ENCODE data around the gene TMEM51. TPM values are rescaled to one million over a fixed set of nuclear protein-coding genes. Genes with fewer than 3 reads are reported as not detected.

The TMEM51 gene
- total and polyA plus RNA-seq, 7 experiments from 2014 or later, result 0.16 to 0.79 (median 0.56) TPM; not detected in 3

DNA sequence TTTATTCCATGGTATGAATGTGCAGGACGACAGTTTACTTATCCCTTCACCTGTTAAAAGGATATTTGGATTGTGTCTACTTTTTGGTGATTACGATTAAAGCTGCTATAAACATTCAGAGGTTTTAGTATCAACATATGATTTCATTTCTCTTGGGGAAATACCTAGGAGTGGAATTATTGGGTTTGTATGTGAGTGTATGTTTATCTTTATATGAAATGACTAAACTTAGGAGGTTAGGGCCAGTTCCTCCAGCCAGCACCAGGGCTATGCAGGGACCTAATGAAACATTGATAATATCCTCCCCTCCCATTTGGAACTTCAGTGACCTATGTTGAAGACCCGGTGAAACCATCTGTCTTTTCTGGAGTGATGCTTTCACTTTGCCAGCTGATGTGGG is 13.8 kb downstream of the TMEM51 start:
- intact Hi-C loops (cut with micrococcal nuclease), result no loop called here
- Mint-ChIP-seq H3K27me3 (peaks cover 5 to 42% (median 12%) of the 10 kb centered on the region in 5 donors), H3K4me1 (peaks cover 0 to 7% (median 0%) of the 10 kb centered on the region in 7 donors), H3K9me3 (peaks cover 0 to 2% (median 0%) of the 10 kb centered on the region in 11 donors), H3K36me3 (no peaks in the 10 kb centered on the region), H3K27ac (no peak overlapping the region), H3K4me3 (no peak overlapping the region)
- H3K9me3 ChIP-seq (ENCODE audit: control insufficient read depth in 2 of 3, low read length in 3 of 3), result no peaks in the 10 kb centered on the region
- CTCF ChIA-PET, result no interaction called here
- no peaks in the 10 kb centered on the region for H3K27me3 ChIP-seq (ENCODE audit: control insufficient read depth in 2 of 2, insufficient read depth in 2 of 2, low read length in 2 of 2)
- H3K4me3 ChIP-seq (ENCODE audit: low read length), result no peak overlapping the region
- POLR2A ChIA-PET, result no interaction called here
- no peaks in the 10 kb centered on the region for H3K4me1 ChIP-seq (ENCODE audit: control insufficient read depth in 2 of 2, insufficient read depth in 2 of 2, low read length in 2 of 2)
- no peaks in the 10 kb centered on the region for H3K36me3 ChIP-seq (ENCODE audit: control insufficient read depth in 2 of 3, insufficient read depth in 3 of 3, low read length in 3 of 3)
- H3K27ac ChIP-seq (ENCODE audit: low read depth, low read length), result no peak overlapping the region
- ATAC-seq (no peak), DNase-seq (no peak)

DNA sequence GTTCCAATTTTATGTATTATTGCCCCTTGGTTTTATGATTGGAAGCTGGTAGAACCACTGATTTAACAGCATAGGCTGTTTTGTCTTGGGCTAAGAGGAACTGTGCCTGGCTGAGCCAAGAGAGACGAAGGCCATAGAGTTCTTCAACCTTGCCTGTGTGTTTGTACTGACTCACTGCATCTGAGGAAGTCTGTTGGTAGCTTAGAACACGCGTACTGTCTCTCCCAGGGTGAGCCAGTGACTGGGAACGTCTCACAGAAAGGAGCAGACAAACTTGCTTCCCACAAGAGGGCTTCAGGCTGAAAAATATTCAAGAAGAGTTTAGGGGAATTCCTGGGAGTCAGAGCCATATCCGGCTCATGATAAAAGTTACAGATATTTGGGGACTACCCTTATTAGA is 14.9 kb downstream of the TMEM51 start:
- Histone ChIP-seq H3K4me3 (ENCODE audit: low read length) (no peak overlapping the region), H3K4me1 (ENCODE audit: control insufficient read depth in 2 of 2, insufficient read depth in 2 of 2, low read length in 2 of 2) (no peaks in the 10 kb centered on the region), H3K27ac (ENCODE audit: low read depth, low read length) (no peak overlapping the region), H3K27me3 (ENCODE audit: control insufficient read depth in 2 of 2, insufficient read depth in 2 of 2, low read length in 2 of 2) (no peaks in the 10 kb centered on the region), H3K36me3 (ENCODE audit: control insufficient read depth in 2 of 3, insufficient read depth in 3 of 3, low read length in 3 of 3) (no peaks in the 10 kb centered on the region), H3K9me3 (ENCODE audit: control insufficient read depth in 2 of 3, low read length in 3 of 3) (no peaks in the 10 kb centered on the region)
- peaks cover 0 to 7% (median 1%) of the 10 kb centered on the region in 7 donors for H3K4me1 Mint-ChIP-seq
- intact Hi-C loops (cut with micrococcal nuclease), result no loop called here
- no peak overlapping the region for H3K27ac Mint-ChIP-seq
- DNase-seq (no peak), ATAC-seq (peak; percentile 68)
- no peak overlapping the region for H3K4me3 Mint-ChIP-seq
- peaks cover 6 to 35% (median 17%) of the 10 kb centered on the region in 5 donors for H3K27me3 Mint-ChIP-seq
- H3K36me3 Mint-ChIP-seq, result no peaks in the 10 kb centered on the region
- peaks cover 0 to 4% (median 0%) of the 10 kb centered on the region in 11 donors for H3K9me3 Mint-ChIP-seq
- POLR2A ChIA-PET, result no interaction called here
- CTCF ChIA-PET, result interaction anchor here (0.6 kb wide), 1 partner anchor 155 kb away, joined by 3 read pairs; no protein-coding TSS in a partner anchor

DNA sequence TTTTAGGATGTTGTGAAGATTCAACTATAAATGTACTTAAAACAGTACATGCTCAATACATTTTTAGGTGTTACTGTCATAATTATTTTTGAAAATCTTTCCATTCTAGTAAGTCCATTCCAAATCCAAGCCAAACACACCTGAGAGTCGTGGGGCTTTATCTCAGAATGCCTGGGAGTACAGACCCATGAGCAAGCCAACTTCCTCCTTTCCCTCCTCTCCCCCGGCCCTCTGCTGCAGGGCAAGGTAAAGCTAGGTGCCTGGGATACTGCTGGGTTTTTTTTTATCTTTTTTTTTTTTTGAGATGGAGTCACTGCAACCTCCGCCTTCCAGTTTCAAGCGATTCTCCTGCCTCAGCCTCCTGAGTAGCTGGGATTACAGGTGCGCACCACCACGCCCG is 16.5 kb downstream of the TMEM51 start:
- Histone ChIP-seq H3K9me3 (ENCODE audit: control insufficient read depth in 2 of 3, low read length in 3 of 3) (no peaks in the 10 kb centered on the region), H3K4me3 (ENCODE audit: low read length) (no peak overlapping the region), H3K27me3 (ENCODE audit: control insufficient read depth in 2 of 2, insufficient read depth in 2 of 2, low read length in 2 of 2) (no peaks in the 10 kb centered on the region), H3K4me1 (ENCODE audit: control insufficient read depth in 2 of 2, insufficient read depth in 2 of 2, low read length in 2 of 2) (no peaks in the 10 kb centered on the region), H3K27ac (ENCODE audit: low read depth, low read length) (no peak overlapping the region), H3K36me3 (ENCODE audit: control insufficient read depth in 2 of 3, insufficient read depth in 3 of 3, low read length in 3 of 3) (no peaks in the 10 kb centered on the region)
- Mint-ChIP-seq H3K4me3 (no peak overlapping the region), H3K27me3 (peaks cover 6 to 37% (median 17%) of the 10 kb centered on the region in 5 donors), H3K9me3 (peaks cover 0 to 4% (median 0%) of the 10 kb centered on the region in 11 donors), H3K27ac (no peak overlapping the region), H3K36me3 (no peaks in the 10 kb centered on the region), H3K4me1 (peaks cover 0 to 12% (median 5%) of the 10 kb centered on the region in 7 donors)
- DNase-seq, result no peak
- ChIA-PET CTCF (no interaction called here), POLR2A (no interaction called here)
- ATAC-seq, result no peak
- intact Hi-C loops (cut with micrococcal nuclease), result no loop called here

DNA sequence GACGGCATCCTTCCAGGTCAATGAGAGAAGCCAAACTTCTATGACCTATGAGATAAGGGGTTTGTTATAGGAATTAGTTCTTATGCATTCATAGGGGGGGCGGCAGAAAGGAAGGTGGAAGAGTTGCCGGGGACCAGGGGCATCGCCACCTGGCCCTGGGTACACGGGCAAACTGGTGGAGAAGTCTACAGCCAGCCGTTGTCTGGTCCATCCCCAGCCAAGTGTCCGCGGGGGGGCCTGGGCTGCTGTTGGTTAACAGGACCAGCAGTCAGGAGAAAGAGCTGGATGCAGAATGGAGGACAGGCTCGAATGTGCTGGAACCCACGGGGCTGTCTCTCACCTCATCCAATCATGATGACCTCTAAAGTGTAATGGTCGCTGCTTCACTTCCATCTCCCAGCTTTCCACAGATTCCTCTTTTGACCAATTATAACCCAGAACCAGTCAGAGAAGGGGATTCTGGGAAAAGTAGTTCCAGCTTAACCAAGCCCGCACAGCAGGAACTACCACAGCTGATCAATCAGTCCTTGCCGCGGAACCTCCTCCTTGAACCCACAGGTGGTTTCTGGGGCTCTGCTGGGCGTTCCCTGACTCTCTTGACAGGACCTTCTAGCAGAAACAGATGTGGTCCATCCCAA is 17.8 kb downstream of the TMEM51 start:
- H3K36me3 Mint-ChIP-seq, result no peaks in the 10 kb centered on the region
- DNase-seq, result no peak
- ChIA-PET CTCF (no interaction called here), POLR2A (no interaction called here)
- H3K4me1 ChIP-seq (ENCODE audit: control insufficient read depth in 2 of 2, insufficient read depth in 2 of 2, low read length in 2 of 2), result no peaks in the 10 kb centered on the region
- H3K4me3 Mint-ChIP-seq, result no peak overlapping the region
- H3K36me3 ChIP-seq (ENCODE audit: control insufficient read depth in 2 of 3, insufficient read depth in 3 of 3, low read length in 3 of 3), result no peaks in the 10 kb centered on the region
- peaks cover 0 to 12% (median 5%) of the 10 kb centered on the region in 7 donors for H3K4me1 Mint-ChIP-seq
- H3K27ac ChIP-seq (ENCODE audit: low read depth, low read length), result no peak overlapping the region
- H3K9me3 Mint-ChIP-seq, result peaks cover 0 to 8% (median 0%) of the 10 kb centered on the region in 11 donors
- H3K27me3 Mint-ChIP-seq, result peaks cover 9 to 44% (median 23%) of the 10 kb centered on the region in 5 donors
- H3K27me3 ChIP-seq (ENCODE audit: control insufficient read depth in 2 of 2, insufficient read depth in 2 of 2, low read length in 2 of 2), result no peaks in the 10 kb centered on the region
- no peak overlapping the region for H3K27ac Mint-ChIP-seq
- H3K9me3 ChIP-seq (ENCODE audit: control insufficient read depth in 2 of 3, low read length in 3 of 3), result no peaks in the 10 kb centered on the region
- ATAC-seq, result no peak
- intact Hi-C loops (cut with micrococcal nuclease), result no loop called here
- no peak overlapping the region for H3K4me3 ChIP-seq (ENCODE audit: low read length)

DNA sequence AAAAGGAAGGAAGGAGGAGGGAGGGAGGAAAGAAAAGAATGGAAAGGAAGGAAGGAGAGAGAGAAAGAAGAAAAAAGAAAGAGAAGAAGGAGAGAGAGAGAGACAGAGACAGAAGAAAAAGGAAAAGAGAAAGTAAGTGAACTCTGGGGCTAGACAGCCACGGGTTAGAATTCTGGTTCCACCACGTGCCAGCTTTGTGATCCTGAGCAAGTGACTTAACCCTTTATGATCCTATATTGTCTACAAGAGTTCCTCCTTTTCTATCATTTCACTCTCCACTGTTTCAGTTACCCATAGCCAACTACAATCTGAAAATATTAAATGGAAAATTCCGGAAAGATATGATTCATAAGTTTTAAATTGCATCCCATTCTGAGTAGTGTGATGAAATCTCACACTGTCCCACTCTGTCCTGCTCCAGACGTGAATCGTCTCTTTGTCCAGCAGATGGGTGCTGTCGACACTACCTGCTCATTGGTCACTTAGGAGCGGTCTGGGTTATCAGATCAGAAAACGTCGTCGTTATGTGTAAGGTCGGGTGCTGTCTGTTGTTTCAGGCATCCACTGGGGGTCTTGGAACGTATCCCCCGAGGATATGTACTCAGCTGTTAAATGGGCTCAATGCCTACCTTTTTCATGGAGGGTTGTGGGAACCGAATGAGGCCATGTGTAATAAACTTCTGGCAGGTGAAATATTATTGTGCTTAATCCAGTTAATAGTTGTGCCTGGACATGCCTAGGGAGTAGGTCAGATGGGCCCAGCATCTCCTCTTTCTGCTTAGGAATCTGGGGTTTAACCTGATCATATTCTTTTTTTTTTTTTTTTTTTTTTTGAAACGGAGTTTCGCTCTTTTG is 19.1 kb downstream of the TMEM51 start:
- no peaks in the 10 kb centered on the region for H3K4me1 ChIP-seq (ENCODE audit: control insufficient read depth in 2 of 2, insufficient read depth in 2 of 2, low read length in 2 of 2)
- peaks cover 0 to 8% (median 2%) of the 10 kb centered on the region in 11 donors for H3K9me3 Mint-ChIP-seq
- peaks cover 0 to 12% (median 5%) of the 10 kb centered on the region in 7 donors for H3K4me1 Mint-ChIP-seq
- POLR2A ChIA-PET, result no interaction called here
- H3K36me3 Mint-ChIP-seq, result peaks cover 0 to 6% (median 0%) of the 10 kb centered on the region in 5 donors
- no peak overlapping the region for H3K4me3 Mint-ChIP-seq
- H3K27ac Mint-ChIP-seq, result no peak overlapping the region
- no peak overlapping the region for H3K4me3 ChIP-seq (ENCODE audit: low read length)
- CTCF ChIA-PET, result no interaction called here
- ATAC-seq, result no peak
- intact Hi-C loops (cut with micrococcal nuclease), result no loop called here
- no peaks in the 10 kb centered on the region for H3K36me3 ChIP-seq (ENCODE audit: control insufficient read depth in 2 of 3, insufficient read depth in 3 of 3, low read length in 3 of 3)
- no peaks in the 10 kb centered on the region for H3K27me3 ChIP-seq (ENCODE audit: control insufficient read depth in 2 of 2, insufficient read depth in 2 of 2, low read length in 2 of 2)
- H3K27me3 Mint-ChIP-seq, result peaks cover 18 to 49% (median 35%) of the 10 kb centered on the region in 5 donors
- H3K9me3 ChIP-seq (ENCODE audit: control insufficient read depth in 2 of 3, low read length in 3 of 3), result no peaks in the 10 kb centered on the region
- no peak for DNase-seq
- no peak overlapping the region for H3K27ac ChIP-seq (ENCODE audit: low read depth, low read length)

DNA sequence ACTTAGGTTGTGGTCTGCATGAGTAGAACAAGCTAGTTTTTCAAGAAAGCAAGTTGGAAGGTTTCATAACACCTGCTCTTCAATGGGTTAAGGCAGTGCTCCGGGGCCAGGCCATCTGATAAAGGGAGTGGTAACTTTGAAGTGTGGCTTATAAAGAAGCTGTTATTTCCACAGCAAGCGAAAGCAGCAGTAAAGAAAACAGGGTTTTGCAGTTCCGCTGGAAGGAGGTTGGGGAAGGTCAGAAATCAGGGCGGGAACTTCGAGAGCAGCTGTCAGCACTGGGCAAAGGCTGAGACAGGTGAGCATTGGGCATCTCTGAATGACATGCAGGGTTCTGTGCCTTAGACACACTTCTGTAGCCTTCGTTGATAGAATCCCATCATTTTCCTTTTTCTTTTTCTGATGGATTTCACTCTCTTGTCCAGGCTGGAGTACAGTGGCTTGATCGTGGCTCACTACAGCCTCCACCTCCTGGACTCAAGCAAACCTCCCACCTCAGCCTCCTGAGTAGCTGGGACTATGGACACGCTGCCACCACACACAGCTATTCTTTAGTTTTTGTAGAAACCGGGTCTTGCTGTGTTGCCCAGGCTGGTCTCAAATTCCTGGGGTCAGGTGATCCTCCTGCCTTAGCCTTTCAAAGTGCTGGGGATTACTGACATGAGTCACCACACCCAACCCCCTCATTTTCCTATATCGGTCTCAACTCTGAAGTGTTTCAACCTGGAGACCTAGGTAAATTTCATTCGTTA is 20.5 kb downstream of the TMEM51 start:
- CTCF ChIA-PET, result no interaction called here
- intact Hi-C loops (cut with micrococcal nuclease), result no loop called here
- POLR2A ChIA-PET, result no interaction called here
- Histone ChIP-seq H3K4me1 (ENCODE audit: control insufficient read depth in 2 of 2, insufficient read depth in 2 of 2, low read length in 2 of 2) (no peaks in the 10 kb centered on the region), H3K9me3 (ENCODE audit: control insufficient read depth in 2 of 3, low read length in 3 of 3) (no peaks in the 10 kb centered on the region), H3K27ac (ENCODE audit: low read depth, low read length) (no peak overlapping the region), H3K4me3 (ENCODE audit: low read length) (no peak overlapping the region), H3K27me3 (ENCODE audit: control insufficient read depth in 2 of 2, insufficient read depth in 2 of 2, low read length in 2 of 2) (no peaks in the 10 kb centered on the region), H3K36me3 (ENCODE audit: control insufficient read depth in 2 of 3, insufficient read depth in 3 of 3, low read length in 3 of 3) (no peaks in the 10 kb centered on the region)
- Mint-ChIP-seq H3K27me3 (peaks cover 18 to 48% (median 37%) of the 10 kb centered on the region in 5 donors), H3K9me3 (peaks cover 0 to 8% (median 0%) of the 10 kb centered on the region in 11 donors), H3K27ac (no peak overlapping the region), H3K36me3 (peaks cover 0 to 6% (median 0%) of the 10 kb centered on the region in 5 donors), H3K4me3 (no peak overlapping the region), H3K4me1 (peaks cover 0 to 12% (median 5%) of the 10 kb centered on the region in 7 donors)
- DNase-seq, result no peak
- ATAC-seq, result no peak
